Stimulated activated CD8-positive, alpha-beta memory T cell treated with anti-CD3 and anti-CD28 coated beads, Interleukin-15, amount 100 ng/mL, for 48 hours (primary cell): ENCODE measurements around the gene NBEA.
"Not testable (repeated sequence)": the region's sequence is repeated elsewhere in the genome, so short reads cannot be mapped to it uniquely, and the experiment has no call there.

ENCODE experiments used
- DNase-seq, 2 donors: peaks; one replicate each; pipeline ENCODE4 v3.0.0-alpha.2; 2020; ENCODE audit warnings: low read depth in 2 of 2

The NBEA gene

GRCh38 chr13:34959489-34959888 lies 17.4 kb downstream of the NBEA start:
- DNase-seq, result no peak

- DNase-seq, result no peak
Measured at GRCh38 chr13:34964558-34964957, 22.5 kb downstream of the NBEA start.

- no peak for DNase-seq
Measured at GRCh38 chr13:34967851-34968562, 25.9 kb downstream of the NBEA start.

- not testable (repeated sequence) for DNase-seq
Measured at GRCh38 chr13:34969539-34969938, 27.5 kb downstream of the NBEA start.

- no peak for DNase-seq
Measured at GRCh38 chr13:34970961-34971360, 28.9 kb downstream of the NBEA start.

GRCh38 chr13:34971473-34971872 lies 29.4 kb downstream of the NBEA start:
- no peak for DNase-seq

GRCh38 chr13:34985199-34985598 lies 43.1 kb downstream of the NBEA start:
- not testable (repeated sequence) for DNase-seq

GRCh38 chr13:34988330-34988791 lies 46.3 kb downstream of the NBEA start:
- DNase-seq, result no peak

- DNase-seq, result no peak
Measured at GRCh38 chr13:34990399-34991214, 48.5 kb downstream of the NBEA start.

- no peak for DNase-seq
Measured at GRCh38 chr13:34993470-34993869, 51.4 kb downstream of the NBEA start.

GRCh38 chr13:35003734-35004133 lies 61.7 kb downstream of the NBEA start:
- DNase-seq, result not testable (repeated sequence)

GRCh38 chr13:35005051-35005450 lies 63.0 kb downstream of the NBEA start:
- no peak for DNase-seq

- DNase-seq, result no peak
Measured at GRCh38 chr13:35014606-35015213, 72.6 kb downstream of the NBEA start.

GRCh38 chr13:35016362-35017112 lies 74.5 kb downstream of the NBEA start:
- no peak for DNase-seq

GRCh38 chr13:35025314-35025713 lies 83.2 kb downstream of the NBEA start:
- DNase-seq, result no peak

- DNase-seq, result no peak
Measured at GRCh38 chr13:35028338-35028867, 86.3 kb downstream of the NBEA start.

GRCh38 chr13:35039012-35039411 lies 96.9 kb downstream of the NBEA start:
- no peak for DNase-seq

- no peak for DNase-seq
Measured at GRCh38 chr13:35046587-35046986, 104.5 kb downstream of the NBEA start.

- no peak for DNase-seq
Measured at GRCh38 chr13:35055705-35056104, 113.6 kb downstream of the NBEA start.

- DNase-seq, result no peak
Measured at GRCh38 chr13:35057858-35058257, 115.8 kb downstream of the NBEA start.

GRCh38 chr13:35058585-35058984 lies 116.5 kb downstream of the NBEA start:
- DNase-seq, result not testable (repeated sequence)

- no peak for DNase-seq
Measured at GRCh38 chr13:35086667-35087066, 144.6 kb downstream of the NBEA start.
